Liver (tissue), 9 donors: ENCODE results near the gene SPTBN1. TPM values are rescaled to one million over a fixed set of nuclear protein-coding genes. Genes with fewer than 3 reads are reported as not detected.

Source experiments
- DNase-seq: peaks from one replicate; pipeline ENCODE4 v3.0.0-alpha.2; 2017; ENCODE audit warnings: low spot score
- H3K27ac ChIP-seq, 2 donors: one replicate each; pipeline ENCODE4 v1.7.0; 2013; ENCODE audit warnings: inconsistent platforms in 2 of 2, low read length in 2 of 2, control low read depth in 1 of 2, low read depth in 1 of 2, mild to moderate bottlenecking in 1 of 2
- H3K27me3 ChIP-seq, 4 donors: one replicate each; pipeline versions ENCODE4 v1.6.1 to v1.7.0; 2013; ENCODE audit warnings: low read length in 3 of 4, inconsistent platforms in 1 of 4, mild to moderate bottlenecking in 1 of 4, moderate library complexity in 1 of 4; ENCODE audit not compliant: control insufficient read depth in 4 of 4, insufficient read depth in 4 of 4
- H3K36me3 ChIP-seq, 4 donors: one replicate each; pipeline versions ENCODE4 v1.6.1 to v1.7.0; 2013; ENCODE audit warnings: low read length in 3 of 4, mild to moderate bottlenecking in 3 of 4, low read depth in 1 of 4, moderate library complexity in 1 of 4; ENCODE audit not compliant: control insufficient read depth in 4 of 4, insufficient read depth in 3 of 4
- H3K4me1 ChIP-seq, 4 donors: one replicate each; pipeline versions ENCODE4 v1.6.1 to v1.7.0; 2013; ENCODE audit warnings: low read length in 3 of 4, mild to moderate bottlenecking in 3 of 4, moderate library complexity in 1 of 4; ENCODE audit not compliant: control insufficient read depth in 4 of 4, insufficient read depth in 4 of 4
- H3K4me3 ChIP-seq, 3 donors: one replicate each; pipeline versions ENCODE4 v1.6.1 to v1.7.0; 2013; ENCODE audit warnings: low read length in 3 of 3, control low read depth in 1 of 3, low read depth in 1 of 3, mild to moderate bottlenecking in 1 of 3
- H3K9ac ChIP-seq, 2 donors: one replicate each; pipeline ENCODE4 v1.7.0; 2013; ENCODE audit warnings: low read length in 2 of 2, mild to moderate bottlenecking in 2 of 2, moderate library complexity in 2 of 2, control low read depth in 1 of 2, low read depth in 1 of 2
- H3K9me3 ChIP-seq, 4 donors: one replicate each; pipeline versions ENCODE4 v1.6.1 to v1.7.0; 2013; ENCODE audit warnings: low read length in 3 of 4; ENCODE audit not compliant: control insufficient read depth in 4 of 4
- ATF3 ChIP-seq: IDR thresholded peaks from 2 replicates; pipeline ENCODE4 v1.6.1; 2016; ENCODE audit warnings: antibody characterized with exemption
- CTCF ChIP-seq: fragments of 150-350 bp; IDR thresholded peaks from 2 replicates; pipeline ENCODE4 v1.5.1; 2017; ENCODE audit warnings: improper control_type of control experiment, low read depth, low read length; ENCODE audit not compliant: missing input control
- EGR1 ChIP-seq, 2 donors: IDR thresholded peaks; 2 replicates each; pipeline ENCODE4 v1.6.1; 2016 to 2018; ENCODE audit warnings: antibody characterized with exemption in 2 of 2, low read depth in 2 of 2
- FOXA1 ChIP-seq: IDR thresholded peaks from 2 replicates; pipeline ENCODE4 v1.6.1; 2016; ENCODE audit warnings: antibody characterized with exemption
- FOXA2 ChIP-seq: IDR thresholded peaks from 2 replicates; pipeline ENCODE4 v1.6.1; 2016; ENCODE audit warnings: antibody characterized with exemption
- GABPA ChIP-seq, 2 donors: IDR thresholded peaks in 1 of 2; conservative IDR thresholded peaks in 1 of 2; 2 replicates each; pipeline ENCODE4 v1.6.1; 2016; ENCODE audit warnings: antibody characterized with exemption in 2 of 2, mild to moderate bottlenecking in 1 of 2, moderate library complexity in 1 of 2
- HNF4A ChIP-seq, 2 donors: conservative IDR thresholded peaks; 2 replicates each; pipeline ENCODE4 v1.6.1; 2016; ENCODE audit warnings: antibody characterized with exemption in 2 of 2, mild to moderate bottlenecking in 2 of 2
- HNF4G ChIP-seq: IDR thresholded peaks from 2 replicates; pipeline ENCODE4 v1.6.1; 2016; ENCODE audit warnings: antibody characterized with exemption
- JUND ChIP-seq, 2 donors: IDR thresholded peaks; 2 replicates each; pipeline ENCODE4 v1.6.1; 2016; ENCODE audit warnings: antibody characterized with exemption in 2 of 2
- MAX ChIP-seq: IDR thresholded peaks from 2 replicates; pipeline ENCODE4 v1.6.1; 2016; ENCODE audit warnings: antibody characterized with exemption
- NR2F2 ChIP-seq: IDR thresholded peaks from 2 replicates; pipeline ENCODE4 v1.6.1; 2016; ENCODE audit warnings: antibody characterized with exemption
- RAD21 ChIP-seq, 2 donors: IDR thresholded peaks; 2 replicates each; pipeline ENCODE4 v1.6.1; 2016; ENCODE audit warnings: antibody characterized with exemption in 2 of 2, mild to moderate bottlenecking in 2 of 2
- REST ChIP-seq: IDR thresholded peaks from 2 replicates; pipeline ENCODE4 v1.6.1; 2016; ENCODE audit warnings: antibody characterized with exemption, mild to moderate bottlenecking
- RXRA ChIP-seq, 2 donors: IDR thresholded peaks; 2 replicates each; pipeline ENCODE4 v1.6.1; 2017 to 2018; ENCODE audit warnings: antibody characterized with exemption in 2 of 2, mild to moderate bottlenecking in 1 of 2
- SP1 ChIP-seq: IDR thresholded peaks from 2 replicates; pipeline ENCODE4 v1.6.1; 2018; ENCODE audit warnings: antibody characterized with exemption, mild to moderate bottlenecking
- TAF1 ChIP-seq: conservative IDR thresholded peaks from 2 replicates; pipeline ENCODE4 v1.6.1; 2016; ENCODE audit warnings: antibody characterized with exemption, mild to moderate bottlenecking
- YY1 ChIP-seq: IDR thresholded peaks from 2 replicates; pipeline ENCODE4 v1.6.1; 2016; ENCODE audit warnings: antibody characterized with exemption, mild to moderate bottlenecking
- ZBTB33 ChIP-seq: IDR thresholded peaks from 2 replicates; pipeline ENCODE4 v1.6.1; 2016; ENCODE audit warnings: antibody characterized with exemption
- WGBS: extraction: QIAGEN DNeasy Blood & Tissue Kit; methylation state at CpG from one replicate; pipeline ENCODE4 v1.1.7; 2013; 5-methylcytosine and 5-hydroxymethylcytosine counted together
- polyA plus RNA-seq, 2 donors: library from polyadenylated mRNA; stranded (reverse) in 1 of 2; unstranded in 1 of 2; fragments of 200-250 nt in 1 of 2; fragments of >200 nt in 1 of 2; fragmentation: Nextera tagmentation in 1 of 2; extraction: Ambion mirVana in 1 of 2; gene quantifications; one replicate each; pipeline versions ENCODE4 v1.2.1 to v1.2.3, GENCODE V29; 2013 to 2015
- total RNA-seq, 2 donors: library from RNA; depleted of rRNA; stranded (reverse); fragments of >200 nt; gene quantifications; one replicate each; pipeline ENCODE4 v1.2.3, GENCODE V29; 2014
- donor health status: healthy.
- donor health status: healthy.
- donor health status: healthy.
- donor health status: healthy.
- donor health status: healthy.

The SPTBN1 gene
- total and polyA plus RNA-seq, 4 donors = 44.8 to 191 (median 75.9) TPM

GRCh38 chr2:54535599-54536195 is 79.6 kb downstream of the SPTBN1 start:
- H3K4me1 ChIP-seq = peaks cover 5 to 18% (median 11%) of the 10 kb centered on the region in 4 donors
- 73% methylated on average over 4 of the region's 4 CpGs for WGBS
- no peak overlapping the region for H3K9ac ChIP-seq
- H3K36me3 ChIP-seq = no peaks in the 10 kb centered on the region
- TF ChIP-seq JUND (IDR thresholded peaks at IDR 0.05) (no peak), EGR1 (IDR thresholded peaks at IDR 0.05; ENCODE audit: low read depth in 2 of 2) (no peak), MAX (no peak), HNF4G (no peak), SP1 (no peak), YY1 (no peak), FOXA2 (no peak), FOXA1 (no peak), REST (no peak), RAD21 (IDR thresholded peaks at IDR 0.05) (no peak), ATF3 (no peak), NR2F2 (no peak), GABPA (IDR thresholded peaks at IDR 0.05 in 1 of 2, conservative IDR thresholded peaks at IDR 0.05 in 1 of 2) (no peak), HNF4A (conservative IDR thresholded peaks at IDR 0.05) (no peak)
- no peaks in the 10 kb centered on the region for H3K9me3 ChIP-seq
- no peak overlapping the region for H3K4me3 ChIP-seq
- no peak for DNase-seq
- H3K27me3 ChIP-seq = no peaks in the 10 kb centered on the region
- peak overlapping the region in 1 of 2 donors; percentile 32 for H3K27ac ChIP-seq

- H3K4me3 ChIP-seq = no peak overlapping the region
- WGBS = 97% methylated on average over 2 of the region's 2 CpGs
- H3K9ac ChIP-seq = no peak overlapping the region
- H3K27me3 ChIP-seq = no peaks in the 10 kb centered on the region
- no peaks in the 10 kb centered on the region for H3K9me3 ChIP-seq
- H3K4me1 ChIP-seq = peaks cover 2 to 15% (median 8%) of the 10 kb centered on the region in 4 donors
- no peak for DNase-seq
- no peak overlapping the region for H3K27ac ChIP-seq
- no peaks in the 10 kb centered on the region for H3K36me3 ChIP-seq
- no peak for TF ChIP-seq RXRA (IDR thresholded peaks at IDR 0.05)
- no peak for TF ChIP-seq ATF3
- no peak for TF ChIP-seq HNF4G
- no peak for TF ChIP-seq JUND (IDR thresholded peaks at IDR 0.05)
- TF ChIP-seq FOXA2 = no peak
- no peak for TF ChIP-seq CTCF
- TF ChIP-seq YY1 = no peak
- TF ChIP-seq ZBTB33 = no peak
- TF ChIP-seq REST = no peak
- TF ChIP-seq MAX = no peak
- TF ChIP-seq NR2F2 = no peak
- TF ChIP-seq TAF1 = no peak
- TF ChIP-seq HNF4A (conservative IDR thresholded peaks at IDR 0.05) = no peak
- TF ChIP-seq FOXA1 = no peak
- TF ChIP-seq EGR1 (IDR thresholded peaks at IDR 0.05; ENCODE audit: low read depth in 2 of 2) = no peak
These were observed 80.6 kb downstream of the SPTBN1 start for GRCh38 chr2:54536720-54537119.
